Activated T-cell treated with anti-CD3 and anti-CD28 coated beads, Interleukin-2, amount 50 U/mL, for 48 hours (primary cell): ENCODE measurements around the gene FANCC.

Source experiments
- DNase-seq, 2 experiments: peaks; one replicate each; pipeline ENCODE4 v3.0.0-alpha.2; 2020

Gene FANCC

DNA sequence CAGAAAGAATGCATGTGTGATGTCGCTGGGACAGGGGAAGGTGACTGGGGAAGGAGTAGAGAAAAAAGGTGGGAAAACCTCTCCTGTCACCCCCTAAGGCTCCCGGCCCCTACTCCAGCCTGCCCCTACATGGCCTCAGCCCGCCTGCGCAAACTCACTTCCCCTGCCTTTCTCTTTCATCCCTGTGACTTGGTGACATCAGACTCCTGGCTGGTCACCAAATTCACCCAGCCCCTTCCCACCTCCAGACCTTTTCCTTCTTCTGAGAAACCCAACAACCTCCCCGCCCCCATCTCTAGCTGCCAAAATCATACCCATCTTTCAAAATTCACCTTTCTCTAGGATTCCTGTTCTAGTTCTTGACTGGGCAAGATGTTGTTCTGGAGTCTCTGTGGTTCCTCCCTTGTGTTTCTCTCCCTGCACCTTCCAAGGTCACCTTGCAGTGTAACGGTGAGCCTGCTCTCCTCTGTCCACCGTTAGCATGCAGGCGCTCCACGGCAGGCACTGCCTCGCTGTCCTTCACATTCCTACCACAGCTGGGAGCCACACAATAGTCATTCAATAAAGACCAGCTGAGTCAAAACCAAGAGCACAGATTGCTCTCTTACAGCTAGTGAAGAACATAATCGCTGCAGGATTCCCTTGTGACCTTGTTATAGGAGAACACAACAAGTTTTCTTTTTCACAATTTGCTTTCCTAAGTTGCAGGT, 134.5 kb downstream of the FANCC start:
- DNase-seq, result no peak

DNA sequence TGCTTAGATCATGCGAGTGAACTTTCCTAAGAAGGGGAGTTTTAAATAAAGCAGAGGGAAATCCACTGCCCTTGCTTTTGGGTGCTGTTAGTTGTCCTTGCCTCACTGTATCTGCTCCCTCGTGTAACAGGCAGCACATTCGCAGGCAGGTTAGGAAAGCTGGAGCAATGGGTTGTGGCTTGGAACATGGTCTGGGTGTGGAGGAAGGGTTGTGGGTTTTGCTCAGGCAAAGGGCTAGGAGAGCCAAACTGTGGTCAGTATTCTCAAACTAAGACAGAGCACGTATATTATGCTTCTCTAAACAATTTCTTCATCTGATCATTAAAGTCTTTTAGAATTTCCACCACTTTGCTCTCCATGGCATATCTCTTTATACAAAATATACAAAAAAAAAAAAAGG, 135.7 kb downstream of the FANCC start:
- no peak for DNase-seq

DNA sequence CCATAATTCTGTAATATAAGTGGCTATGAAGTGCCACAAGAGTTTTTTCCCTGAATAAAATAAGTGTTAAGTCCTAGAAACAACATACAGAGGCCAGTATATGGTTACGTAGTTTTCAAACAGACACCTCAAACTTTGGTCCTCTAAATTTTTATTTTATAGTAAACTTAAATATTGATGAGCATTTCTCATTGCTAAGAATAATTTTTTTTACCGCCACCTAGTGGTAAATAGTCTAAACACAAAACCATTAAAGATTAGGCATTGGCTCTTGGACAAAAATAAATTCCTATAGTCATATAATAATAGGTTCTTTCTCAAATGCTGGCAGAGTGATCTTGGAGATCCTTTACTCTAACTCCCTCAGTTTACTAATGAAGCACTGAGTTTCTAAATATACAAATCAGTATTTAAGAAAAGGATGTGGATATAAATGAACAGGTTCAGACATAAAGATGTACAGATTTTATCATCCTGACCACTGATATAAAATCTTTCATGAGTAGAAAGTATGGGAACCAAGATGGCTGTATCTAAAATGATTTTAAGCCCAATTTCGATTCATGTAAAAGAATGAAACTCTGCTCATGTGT, 136.2 kb downstream of the FANCC start:
- DNase-seq, result no peak

DNA sequence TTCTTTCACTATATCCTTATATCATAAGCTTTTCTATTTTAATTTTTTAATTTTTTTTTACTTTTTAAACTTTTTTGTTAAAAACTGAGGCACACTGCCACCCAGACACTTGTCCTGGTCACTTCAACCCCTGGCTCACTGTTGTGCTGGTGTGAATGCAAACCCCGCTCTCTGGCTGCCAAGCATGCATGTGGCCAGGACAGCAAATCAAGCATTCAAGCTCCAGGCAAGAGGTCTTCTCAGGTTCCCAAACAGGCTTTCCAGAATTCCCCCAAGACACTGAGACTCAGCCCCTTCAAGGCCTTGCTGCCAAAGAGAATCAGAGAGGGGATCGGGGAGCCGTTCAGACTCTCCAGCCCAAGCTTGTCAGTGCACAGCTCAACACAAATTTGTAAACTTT, 139.9 kb downstream of the FANCC start:
- DNase-seq, result no peak

DNA sequence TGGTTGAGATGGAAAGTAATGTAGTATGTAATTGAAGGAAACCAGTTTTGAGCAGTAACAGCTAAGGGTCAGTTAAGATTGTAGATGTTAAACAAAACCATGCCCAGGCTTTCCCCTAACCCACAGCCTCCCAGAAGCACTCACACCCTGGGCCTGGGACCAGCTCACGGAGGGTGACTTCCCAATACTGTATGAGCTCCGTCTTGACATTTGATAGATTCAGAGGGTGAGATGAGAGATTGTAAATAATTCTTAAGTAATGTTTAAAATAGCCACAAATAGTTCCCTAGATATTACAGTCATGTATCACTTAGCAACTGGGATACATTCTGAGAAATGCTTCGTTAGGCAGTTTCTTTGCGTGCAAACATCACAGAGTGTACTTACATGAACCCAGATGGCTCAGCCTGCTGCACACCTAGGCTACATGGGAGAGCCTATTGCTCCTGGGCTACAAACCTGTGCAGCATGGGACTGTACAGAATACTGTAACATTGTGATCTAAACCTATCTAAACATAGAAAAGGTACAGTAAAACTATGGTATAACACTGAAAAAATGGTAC, 140.7 kb downstream of the FANCC start:
- DNase-seq, result no peak

DNA sequence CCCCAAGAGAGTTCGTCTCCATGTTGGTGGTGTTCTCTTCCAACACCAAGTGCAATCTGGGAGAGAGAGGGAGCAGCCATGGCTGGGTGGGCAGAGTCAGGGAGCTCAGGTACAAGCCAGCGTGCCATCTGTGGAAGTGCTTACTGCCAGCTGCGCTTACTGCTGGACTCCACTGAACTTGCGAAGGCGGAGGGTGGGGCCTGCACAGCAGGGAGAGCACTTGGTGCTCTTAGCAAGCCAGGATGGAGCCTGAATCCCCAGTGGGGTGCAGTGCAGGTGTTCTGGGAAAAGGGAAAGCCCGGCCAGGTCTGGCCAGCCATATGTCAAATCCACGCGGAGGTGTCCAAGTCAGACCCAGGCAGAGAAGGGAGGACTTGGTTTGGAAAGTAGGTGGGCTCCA, 142.0 kb downstream of the FANCC start:
- no peak for DNase-seq

DNA sequence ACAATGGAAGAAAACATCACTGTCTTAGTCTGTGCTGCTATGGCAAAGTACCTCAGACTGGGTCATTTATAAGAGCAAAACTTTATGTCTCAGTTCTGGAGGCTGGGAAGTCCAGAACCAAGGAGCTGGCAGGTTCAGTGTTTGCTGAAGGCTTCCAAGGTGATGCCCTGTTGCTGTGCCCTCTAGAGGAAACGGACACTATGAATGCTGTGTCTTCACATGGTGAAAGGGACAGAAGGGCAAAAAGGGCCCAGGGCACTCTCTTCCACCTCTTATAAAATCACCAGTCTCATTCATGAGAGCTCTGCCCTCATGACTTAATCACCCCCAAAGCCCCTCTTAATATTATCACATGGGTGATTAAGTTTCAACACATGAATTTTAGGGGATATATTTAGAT, 143.5 kb downstream of the FANCC start:
- no peak for DNase-seq

DNA sequence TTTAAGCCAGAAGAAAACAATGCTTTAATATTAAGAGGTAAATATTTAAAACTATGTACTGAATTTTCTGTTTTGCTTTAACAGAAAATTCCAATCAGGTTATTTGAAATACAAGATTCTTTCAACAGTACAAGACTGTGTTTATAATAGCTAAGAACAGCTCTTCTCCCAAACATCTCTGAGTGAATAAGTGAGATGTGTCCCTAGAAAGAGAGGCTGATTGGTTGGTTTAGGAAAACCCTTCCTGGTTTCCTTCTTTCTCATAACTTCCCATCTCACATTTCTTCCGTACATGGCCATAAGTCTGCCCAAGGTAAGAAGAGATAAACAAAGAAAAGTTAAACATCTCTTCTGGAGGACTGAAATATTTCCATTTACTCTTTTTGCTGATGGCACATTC, 145.9 kb downstream of the FANCC start:
- DNase-seq, result no peak

DNA sequence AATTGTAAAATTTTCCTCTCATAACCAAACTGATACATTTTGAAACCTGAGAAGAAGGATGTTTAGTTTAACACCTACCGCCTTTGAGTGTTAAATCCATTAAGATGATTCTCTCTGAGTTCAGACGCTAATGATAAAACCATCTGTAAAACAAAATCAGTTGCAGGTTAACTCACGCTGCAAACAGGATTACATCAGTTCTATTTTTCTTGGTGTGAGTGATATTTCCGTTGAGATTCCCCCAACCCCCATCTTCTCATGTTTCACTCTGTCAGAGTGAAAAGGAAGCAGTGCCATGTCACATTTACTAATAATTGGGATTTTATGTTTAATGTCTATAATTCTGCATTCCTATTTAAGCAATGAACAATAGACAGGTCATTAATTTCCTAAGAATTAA, 146.5 kb downstream of the FANCC start:
- no peak for DNase-seq

DNA sequence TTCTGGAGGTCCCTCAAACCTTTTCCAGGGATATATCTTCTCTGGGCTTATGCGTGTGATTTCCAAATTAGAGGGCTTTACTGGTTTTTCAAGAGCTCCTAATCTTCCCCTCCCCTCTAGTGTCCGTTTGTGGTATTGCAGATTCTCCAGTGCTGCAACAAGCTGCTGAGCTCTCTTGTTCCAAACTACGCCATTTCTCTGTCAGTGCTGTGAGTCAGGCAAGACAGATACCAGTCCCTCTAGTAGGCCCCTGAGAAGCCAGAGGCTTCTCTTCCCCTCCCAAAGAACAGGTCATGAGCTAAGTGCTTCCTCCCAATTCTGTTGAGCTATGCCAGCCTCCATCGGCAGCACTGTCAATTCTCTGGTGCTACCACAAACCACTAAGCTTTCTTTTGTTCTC, 149.5 kb downstream of the FANCC start:
- peak; percentile 68 to 69 for DNase-seq

DNA sequence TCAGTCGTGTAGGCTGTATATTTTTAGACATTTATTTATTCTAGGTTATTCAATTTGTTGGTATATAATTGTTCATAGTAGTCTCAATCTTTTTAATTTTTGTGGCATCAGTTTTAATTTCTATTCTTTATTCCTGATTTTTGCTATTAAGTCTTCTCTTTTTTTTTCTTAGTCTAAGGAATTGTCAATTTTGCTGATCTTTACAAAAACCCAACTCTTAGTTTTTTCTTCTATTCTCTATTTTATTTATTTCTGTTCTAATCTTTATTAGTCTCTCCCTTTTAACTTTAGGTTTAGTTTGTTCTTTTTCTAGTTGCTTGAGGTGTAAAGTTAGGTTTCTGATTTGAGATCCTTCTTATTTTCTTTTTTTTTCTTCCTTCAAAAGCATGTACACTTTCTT, 152.5 kb downstream of the FANCC start:
- no peak for DNase-seq

DNA sequence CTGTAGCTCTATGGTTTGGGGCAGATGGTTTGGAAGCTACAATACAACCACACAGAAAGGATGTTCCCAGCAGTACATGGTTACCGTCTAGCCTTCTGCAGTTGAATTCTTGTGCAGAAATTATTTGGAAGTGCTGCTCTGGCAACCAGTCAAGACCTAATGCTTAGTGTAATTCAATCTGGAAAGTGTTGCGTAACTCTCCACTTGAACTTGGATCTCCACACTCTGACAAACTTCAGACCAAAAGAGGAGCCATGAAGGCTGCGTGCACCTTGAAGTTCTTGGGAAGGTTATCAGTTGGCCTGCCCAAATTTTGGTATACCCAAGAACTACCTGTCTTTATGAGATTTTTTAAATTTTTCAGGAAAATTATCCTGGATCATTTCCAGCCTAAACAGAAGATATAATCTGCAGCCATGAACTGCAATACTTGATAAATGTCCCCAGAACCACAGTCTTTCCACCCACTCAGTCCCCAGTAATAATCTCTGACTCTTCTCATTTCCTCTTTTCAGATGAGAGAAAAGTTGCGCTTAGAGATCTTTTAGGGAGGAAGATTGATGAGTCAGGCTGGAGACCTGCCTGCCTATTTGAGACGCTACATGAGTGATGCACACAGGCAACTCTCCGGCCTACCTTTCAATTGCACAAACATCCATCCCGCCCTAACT, 159.9 kb downstream of the FANCC start:
- no peak for DNase-seq

DNA sequence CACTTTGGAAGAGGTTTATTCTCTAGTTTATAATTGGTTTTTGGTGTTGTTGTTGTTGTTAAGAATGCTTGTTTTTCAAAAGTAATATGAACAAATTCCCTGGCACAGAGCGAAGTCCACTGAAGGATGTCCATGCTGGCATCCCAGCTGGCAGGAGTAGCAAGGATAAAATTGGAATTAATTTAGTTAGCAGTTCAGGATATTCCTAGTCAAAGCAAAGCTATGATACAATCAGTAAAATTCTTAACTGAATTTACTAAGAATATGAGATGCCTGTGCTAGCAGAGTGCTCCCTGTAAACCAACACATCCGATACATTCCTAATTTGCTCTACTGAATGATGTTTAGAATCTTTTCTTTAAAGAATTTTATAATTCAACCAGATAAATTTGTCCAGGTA, 161.4 kb downstream of the FANCC start:
- no peak for DNase-seq

DNA sequence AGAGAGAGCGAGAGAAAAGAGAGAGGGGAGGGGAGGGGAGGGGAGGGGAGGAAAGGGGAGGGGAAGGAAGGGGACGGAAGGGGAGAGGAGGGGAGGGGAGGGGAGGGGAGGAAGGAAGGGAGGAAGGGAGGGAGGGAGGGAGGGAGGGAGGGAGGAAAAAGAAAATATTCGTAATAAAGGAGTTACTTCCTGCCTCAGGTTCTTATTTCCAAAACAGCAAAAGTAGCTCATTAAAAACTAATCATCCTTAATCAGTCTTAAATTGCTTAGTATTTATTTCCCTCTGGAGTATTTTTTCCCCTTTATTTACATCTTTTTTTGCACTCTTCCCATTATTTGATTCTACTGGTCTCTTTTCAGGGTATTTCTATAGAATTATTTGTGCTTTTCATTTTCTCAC, 162.3 kb downstream of the FANCC start:
- DNase-seq, result no peak

DNA sequence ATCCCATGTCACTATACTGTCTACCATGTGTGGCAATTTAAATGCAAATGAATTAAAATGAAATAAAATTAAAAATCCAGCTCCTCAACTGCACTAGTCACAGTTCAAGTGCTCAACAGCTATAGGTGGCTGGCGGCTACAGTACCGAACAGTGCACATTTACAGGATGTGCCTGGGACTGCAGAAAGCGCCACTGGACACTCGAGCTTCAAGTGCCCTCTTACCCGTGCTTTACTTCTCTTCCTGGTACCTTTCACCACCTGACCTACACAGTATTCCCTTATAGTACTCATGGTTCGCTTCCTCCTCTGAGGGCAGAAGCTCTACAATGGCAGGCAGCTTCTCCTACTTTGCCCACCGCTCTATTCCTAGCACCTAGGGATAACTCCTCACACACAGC, 166.6 kb downstream of the FANCC start:
- no peak for DNase-seq

DNA sequence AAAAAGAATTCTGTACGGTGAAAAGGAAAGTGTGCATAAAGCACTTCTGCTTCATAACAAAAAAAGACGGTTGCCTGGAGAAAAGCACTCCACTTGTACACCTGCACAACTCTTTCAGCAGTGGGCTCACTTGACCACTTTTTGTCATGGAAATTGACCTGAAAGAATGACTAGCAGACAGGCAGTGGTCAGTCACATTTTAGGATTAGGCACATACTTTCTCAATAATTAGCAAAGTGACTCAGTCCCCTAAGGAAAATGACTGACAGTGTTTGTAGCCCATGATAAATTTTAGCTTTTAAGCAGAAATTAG, 169.3 kb downstream of the FANCC start:
- no peak for DNase-seq

DNA sequence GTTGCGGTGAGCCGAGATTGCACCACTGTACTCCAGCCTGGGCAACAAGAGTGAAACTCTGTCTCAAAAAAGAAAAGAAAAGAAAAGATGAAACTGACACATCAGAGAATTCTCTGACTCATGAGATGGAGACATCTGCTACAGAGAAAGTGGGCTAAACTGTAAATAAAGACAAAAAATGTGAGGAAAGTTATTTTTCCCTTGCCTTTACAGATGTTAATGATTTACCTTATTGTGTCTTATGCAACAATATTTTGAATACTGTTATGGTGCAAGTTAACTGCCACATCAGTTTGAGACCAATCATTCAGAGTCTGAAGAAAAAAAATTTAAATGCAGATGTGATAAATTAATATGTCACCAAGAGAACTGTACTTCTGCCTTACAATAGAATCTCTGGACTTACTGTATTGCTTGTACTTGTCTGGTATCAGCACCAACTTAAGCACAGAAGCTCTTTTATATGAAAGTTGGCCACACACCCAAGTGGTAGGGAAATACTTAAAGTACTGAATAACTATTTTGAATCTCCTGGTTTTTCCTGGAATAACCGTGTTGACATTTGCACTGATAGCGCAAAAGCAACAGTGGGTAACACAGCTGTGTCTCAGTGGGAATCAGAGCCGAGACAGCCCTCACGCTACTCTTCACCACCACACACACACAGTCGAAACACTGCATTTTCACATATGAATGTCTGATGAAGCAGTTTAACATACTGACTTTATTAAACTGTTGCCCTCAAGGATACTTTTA, 169.9 kb downstream of the FANCC start:
- no peak for DNase-seq

DNA sequence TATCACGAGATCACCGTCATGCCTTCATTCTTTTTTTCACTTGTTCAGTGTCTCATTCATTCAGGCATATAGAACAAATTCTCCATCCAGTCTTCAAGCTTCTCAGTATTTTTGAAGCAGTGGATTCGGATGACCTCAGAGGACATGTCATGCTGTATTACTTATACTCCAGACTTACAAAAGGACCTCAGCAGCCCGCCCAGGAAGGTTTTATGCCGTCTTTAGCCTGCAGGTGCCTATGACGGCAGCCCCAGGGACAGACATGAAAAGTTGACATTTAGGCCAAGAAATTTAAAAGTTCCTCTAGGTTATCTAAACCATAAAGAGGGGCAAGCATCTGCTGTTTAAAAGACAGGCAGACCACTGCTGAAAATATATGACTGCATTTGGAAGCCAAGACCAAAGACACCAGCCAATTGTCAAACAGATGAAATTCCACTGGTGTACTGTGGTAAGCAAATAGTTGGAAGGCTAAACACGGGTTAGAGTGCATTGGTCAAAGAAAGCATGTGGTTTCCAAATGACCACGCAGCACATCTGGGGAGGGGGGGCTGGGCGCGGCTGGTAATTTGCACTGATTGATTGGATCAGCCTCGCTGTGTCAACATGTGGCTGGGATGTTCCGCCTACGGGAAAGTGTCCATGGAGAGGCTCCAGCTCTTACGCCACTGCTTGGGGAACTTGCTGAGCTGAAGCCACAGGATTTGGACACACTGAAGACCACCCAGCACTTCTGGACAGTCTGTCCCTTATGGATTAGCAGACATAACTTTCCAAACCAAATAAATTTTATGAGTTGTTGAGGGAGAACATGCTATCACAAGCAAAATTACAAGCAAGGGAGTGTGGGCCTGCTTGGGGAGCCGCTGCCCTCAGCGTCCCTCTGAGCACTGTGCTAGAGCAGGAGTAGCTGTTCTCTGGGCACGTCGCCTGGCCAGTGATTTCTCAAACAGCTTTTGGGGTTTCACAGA, 173.6 kb downstream of the FANCC start:
- no peak for DNase-seq

DNA sequence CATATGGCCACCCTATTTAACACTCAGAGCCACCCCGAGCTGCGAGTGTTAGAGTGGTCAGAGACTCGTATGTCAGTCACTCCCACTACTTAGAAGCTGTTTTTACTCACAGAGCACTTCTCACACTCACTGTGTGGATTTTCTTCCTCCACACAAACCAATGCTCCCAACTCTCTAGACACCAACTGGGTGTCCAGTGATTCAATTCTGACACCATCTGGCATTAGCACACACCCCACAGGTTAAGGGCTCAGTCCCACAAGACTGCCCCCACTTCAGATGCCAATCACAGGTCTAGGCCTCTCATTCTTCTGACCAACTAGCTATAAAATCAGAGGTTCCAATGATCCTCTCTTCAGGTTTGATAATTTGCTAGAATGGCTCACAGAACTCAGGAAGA, 174.8 kb downstream of the FANCC start:
- no peak for DNase-seq

DNA sequence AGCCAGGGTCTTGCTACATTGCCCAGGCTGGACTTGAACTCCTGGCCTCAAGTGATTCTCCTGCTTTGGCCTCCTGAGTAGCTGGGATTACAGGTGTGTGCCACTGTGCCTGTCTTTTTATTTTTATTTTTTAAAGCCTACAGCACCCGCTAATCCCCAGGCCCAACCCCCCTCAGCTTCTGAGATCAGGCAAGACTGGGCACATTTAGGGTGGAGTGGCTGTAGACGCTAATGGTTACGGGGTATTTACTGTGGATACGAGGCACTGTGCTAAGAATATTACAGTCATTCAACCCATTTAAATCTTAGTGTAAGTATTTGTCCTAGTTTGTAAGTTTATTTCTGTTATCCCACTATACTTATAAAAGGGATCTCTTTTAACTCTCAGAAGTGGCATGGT, 175.2 kb downstream of the FANCC start:
- DNase-seq, result no peak

DNA sequence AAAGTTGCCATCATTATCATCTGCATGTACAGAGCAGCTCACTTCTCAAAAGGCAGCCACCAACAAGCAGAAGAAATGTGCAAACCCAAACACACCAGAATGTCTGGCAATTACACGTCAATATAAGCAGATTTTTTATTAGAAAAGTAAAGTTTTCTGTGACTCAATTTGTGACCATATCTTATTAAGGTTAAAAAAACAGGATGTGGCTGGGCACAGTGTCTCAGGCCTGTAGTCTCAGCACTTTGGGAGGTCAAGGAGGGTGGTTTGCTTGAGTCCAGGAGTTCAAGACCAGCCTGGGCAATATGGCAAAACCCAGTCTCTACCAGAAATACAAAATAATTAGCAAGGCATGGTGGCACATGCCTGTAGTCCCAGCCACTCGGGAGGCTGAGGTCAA, 176.7 kb downstream of the FANCC start:
- DNase-seq, result no peak

DNA sequence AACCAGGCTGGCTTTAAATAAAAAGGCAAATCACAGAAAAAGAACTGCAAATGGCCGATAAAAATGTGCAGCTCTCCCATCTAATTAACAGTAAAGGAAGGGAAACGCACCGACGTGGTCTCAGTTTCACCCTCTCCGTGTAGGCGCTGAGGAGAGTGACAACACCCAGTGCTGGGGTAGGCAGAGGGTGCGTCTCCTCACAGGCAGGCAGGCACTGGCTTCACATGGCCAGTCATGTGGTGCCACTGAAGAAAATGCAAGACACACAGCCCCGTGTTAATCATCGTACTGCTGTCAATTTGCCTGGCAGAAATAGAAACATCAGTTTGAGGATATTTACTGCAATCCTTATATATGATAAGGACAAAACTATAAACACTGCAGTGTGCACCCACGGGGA, 178.4 kb downstream of the FANCC start:
- no peak for DNase-seq

DNA sequence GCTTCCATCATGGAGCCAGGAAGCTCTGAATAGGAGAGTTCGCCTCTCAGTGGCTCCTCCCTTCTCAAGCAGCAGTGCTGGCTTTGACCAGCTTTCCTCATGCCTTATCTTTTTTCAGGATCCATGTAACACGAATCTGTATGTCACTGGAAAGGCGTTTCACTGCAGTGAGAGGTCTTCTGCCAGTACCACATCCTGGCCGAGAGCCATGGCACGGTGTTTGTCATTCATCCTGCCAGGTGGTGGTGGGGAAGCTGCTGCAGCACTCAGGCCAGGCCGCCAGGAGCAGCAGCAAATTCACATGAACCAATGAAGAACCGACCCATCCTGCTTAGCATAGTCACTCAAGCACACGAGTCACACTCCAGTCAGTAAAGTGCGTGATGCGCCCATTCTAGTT, 179.0 kb downstream of the FANCC start:
- DNase-seq, result no peak
